Measurements from ENCODE around the gene ATP12A. TPM values are rescaled to one million over a fixed set of nuclear protein-coding genes. Genes with fewer than 3 reads are reported as not detected.

The ATP12A gene
- total RNA-seq, 1 donor from 2014 or later = not detected

GRCh38 chr13:24662195-24663088 lies 17.8 kb upstream of the ATP12A start:
- DNase-seq (ENCODE audit: extremely low read depth, low read depth, low spot score) = no peak

GRCh38 chr13:24663089-24663395 lies 17.2 kb upstream of the ATP12A start:
- no peak for DNase-seq (ENCODE audit: extremely low read depth, low read depth, low spot score)

- no peak for DNase-seq (ENCODE audit: extremely low read depth, low read depth, low spot score)
These were observed 16.6 kb upstream of the ATP12A start for GRCh38 chr13:24663586-24663985.

GRCh38 chr13:24664726-24665409 lies 15.3 kb upstream of the ATP12A start:
- no peak for DNase-seq (ENCODE audit: extremely low read depth, low read depth, low spot score)

- no peak for DNase-seq (ENCODE audit: extremely low read depth, low read depth, low spot score)
These were observed 11.7 kb upstream of the ATP12A start for GRCh38 chr13:24668511-24668910.

- DNase-seq (ENCODE audit: extremely low read depth, low read depth, low spot score) = no peak
These were observed 11.1 kb upstream of the ATP12A start for GRCh38 chr13:24668955-24669582.

GRCh38 chr13:24670174-24670573 lies 10.0 kb upstream of the ATP12A start:
- no peak for DNase-seq (ENCODE audit: extremely low read depth, low read depth, low spot score)

GRCh38 chr13:24670961-24671381 lies 9.2 kb upstream of the ATP12A start:
- DNase-seq (ENCODE audit: extremely low read depth, low read depth, low spot score) = no peak

GRCh38 chr13:24671386-24672113 lies 8.7 kb upstream of the ATP12A start:
- DNase-seq (ENCODE audit: extremely low read depth, low read depth, low spot score) = no peak

- DNase-seq (ENCODE audit: extremely low read depth, low read depth, low spot score) = no peak
These were observed 7.8 kb upstream of the ATP12A start for GRCh38 chr13:24672141-24673132.

- no peak for DNase-seq (ENCODE audit: extremely low read depth, low read depth, low spot score)
These were observed 4.2 kb upstream of the ATP12A start for GRCh38 chr13:24675806-24676570.

GRCh38 chr13:24678151-24678550 lies 2.1 kb upstream of the ATP12A start:
- DNase-seq (ENCODE audit: extremely low read depth, low read depth, low spot score) = no peak

- DNase-seq (ENCODE audit: extremely low read depth, low read depth, low spot score) = no peak
These were observed 522 bp upstream of the ATP12A start for GRCh38 chr13:24679686-24680085.

GRCh38 chr13:24680921-24681604 lies 855 bp downstream of the ATP12A start:
- no peak for DNase-seq (ENCODE audit: extremely low read depth, low read depth, low spot score)

- DNase-seq (ENCODE audit: extremely low read depth, low read depth, low spot score) = no peak
These were observed 1.7 kb downstream of the ATP12A start for GRCh38 chr13:24681930-24682329.

- DNase-seq (ENCODE audit: extremely low read depth, low read depth, low spot score) = no peak
These were observed 2.1 kb downstream of the ATP12A start for GRCh38 chr13:24682353-24682752.

- no peak for DNase-seq (ENCODE audit: extremely low read depth, low read depth, low spot score)
These were observed 3.1 kb downstream of the ATP12A start for GRCh38 chr13:24683351-24683750.

GRCh38 chr13:24683838-24684599 lies 3.8 kb downstream of the ATP12A start:
- no peak for DNase-seq (ENCODE audit: extremely low read depth, low read depth, low spot score)
